Activated CD4-positive, alpha-beta T cell treated with anti-CD3 and anti-CD28 coated beads, Interleukin-2, amount 50 U/mL, for 24 hours (primary cell): ENCODE results near the gene LRRC8A.
A peak's percentile ranks its signal among the peaks of the same experiment; 100 is the strongest.
"Not testable (repeated sequence)": the region's sequence is repeated elsewhere in the genome, so short reads cannot be mapped to it uniquely, and the experiment has no call there.

ENCODE experiments used
- DNase-seq, 2 donors: peaks; one replicate each; pipeline ENCODE4 v3.0.0-alpha.2; 2020; ENCODE audit warnings: low read depth in 1 of 2, low spot score in 1 of 2

Gene LRRC8A

DNA sequence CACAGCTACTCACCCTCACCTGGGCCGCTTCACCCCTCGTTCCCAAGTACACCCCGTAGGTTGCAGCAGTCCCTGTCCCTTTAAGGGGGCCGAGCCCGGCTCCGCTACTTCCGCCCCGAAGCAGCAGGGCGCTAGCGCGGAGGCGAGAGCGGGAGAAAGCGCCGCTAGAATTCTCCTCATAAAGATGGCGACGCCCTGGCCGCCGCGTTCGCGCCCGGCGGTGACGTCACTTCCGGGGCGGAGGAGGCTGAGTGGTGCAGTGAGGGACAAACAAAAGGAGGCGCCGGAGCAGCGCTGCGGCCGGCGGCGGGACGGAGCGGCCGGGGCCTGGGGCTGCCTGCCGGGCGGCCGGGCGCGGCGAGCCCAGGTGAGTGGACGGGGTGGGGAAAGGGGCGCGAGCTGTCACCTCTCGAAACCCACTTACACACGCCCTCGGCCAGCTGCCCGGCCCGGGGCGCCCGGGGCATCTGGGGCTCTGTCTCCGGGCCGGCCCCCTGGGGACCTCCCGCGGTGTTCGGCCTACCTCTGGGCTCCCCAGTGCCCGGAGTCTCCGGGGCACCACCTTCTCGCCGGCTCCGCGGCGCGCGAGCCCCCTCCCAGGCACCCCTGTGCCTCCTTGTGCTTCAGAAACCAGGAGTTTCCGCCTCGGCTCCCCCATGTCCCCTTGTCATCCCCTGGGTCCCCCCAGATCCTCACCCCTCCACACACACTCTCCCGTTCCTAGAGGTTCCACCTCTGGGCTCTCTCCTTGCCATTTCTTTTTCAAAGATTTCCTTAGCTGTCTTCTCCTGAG, at the start of gene LRRC8A, which contains the start of gene KYAT1:
Gene LRRC8A (plus strand): TSS at position 250 of the 793 bp plus-strand sequence. CDS start 25,032 bp downstream, outside the sequence.
Gene KYAT1 (minus strand): TSS at position 67 of the 793 bp plus-strand sequence. CDS start 36,545 bp downstream, outside the sequence.
- DNase-seq, result peak; percentile 97 to 99

DNA sequence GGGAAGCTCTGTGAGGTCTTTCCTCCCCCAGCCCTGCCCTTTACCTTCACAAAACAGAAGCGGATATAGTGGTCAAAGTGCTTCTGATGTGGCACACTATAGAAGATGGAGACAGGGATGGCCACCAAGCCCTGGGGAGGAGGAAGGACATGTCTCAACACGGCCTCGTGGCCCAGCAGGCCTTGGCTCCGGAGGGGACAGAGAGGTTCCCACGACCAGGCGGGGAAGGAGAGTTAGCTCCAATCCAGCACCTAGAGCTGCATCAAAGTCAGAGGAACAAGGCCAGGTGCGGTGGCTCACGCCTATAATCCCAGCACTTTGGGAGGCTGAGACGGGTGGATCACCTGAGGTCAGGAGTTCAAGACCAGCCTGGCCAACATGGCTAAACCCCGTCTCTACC, 48.2 kb upstream of the LRRC8A start:
- no peak for DNase-seq

DNA sequence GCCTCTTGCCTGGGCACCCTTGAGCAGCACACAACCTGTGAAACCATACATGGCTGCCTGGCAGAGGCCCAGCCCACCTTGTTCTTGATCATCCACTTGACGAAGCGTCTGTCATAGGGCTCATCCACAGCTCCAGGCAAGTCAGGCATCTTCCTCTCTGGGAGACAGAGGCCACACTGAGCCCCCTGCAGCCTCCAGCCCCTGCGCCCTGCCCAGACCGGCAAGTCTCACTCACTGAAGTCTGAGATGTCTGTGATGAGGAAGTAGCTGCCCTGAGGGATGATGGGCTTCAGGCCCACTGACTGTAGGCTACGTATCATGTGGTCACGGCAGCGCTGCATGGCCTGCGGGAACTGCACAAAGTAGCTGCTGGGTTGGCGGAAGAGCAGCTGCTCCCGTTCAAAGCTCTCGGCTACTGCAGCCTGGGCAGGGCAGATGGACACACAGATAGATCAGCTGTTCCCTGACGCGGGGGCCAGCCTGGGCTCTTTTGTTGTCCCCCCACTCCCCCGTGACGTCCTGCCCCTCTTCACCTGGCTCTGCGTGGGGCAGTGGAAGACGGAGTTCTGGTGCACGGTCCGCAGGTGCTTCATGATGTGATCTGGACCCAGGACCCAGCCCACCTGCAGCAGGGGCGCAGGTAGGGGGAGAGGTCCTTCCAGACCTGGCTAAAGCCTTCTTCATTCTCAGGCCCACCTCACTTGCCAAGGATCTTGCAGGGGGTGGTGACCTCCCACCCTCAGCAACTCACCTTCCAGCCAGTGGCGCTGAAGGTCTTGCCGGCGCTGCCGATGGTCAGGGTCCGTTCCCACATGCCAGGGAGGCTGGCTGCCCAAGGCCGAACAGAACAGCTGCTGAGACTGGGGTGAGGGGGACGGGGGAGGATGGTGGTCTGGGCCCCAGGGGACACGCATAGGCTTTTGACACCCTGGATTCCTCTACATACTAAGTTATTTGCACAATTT, 46.4 kb upstream of the LRRC8A start:
- DNase-seq, result no peak

DNA sequence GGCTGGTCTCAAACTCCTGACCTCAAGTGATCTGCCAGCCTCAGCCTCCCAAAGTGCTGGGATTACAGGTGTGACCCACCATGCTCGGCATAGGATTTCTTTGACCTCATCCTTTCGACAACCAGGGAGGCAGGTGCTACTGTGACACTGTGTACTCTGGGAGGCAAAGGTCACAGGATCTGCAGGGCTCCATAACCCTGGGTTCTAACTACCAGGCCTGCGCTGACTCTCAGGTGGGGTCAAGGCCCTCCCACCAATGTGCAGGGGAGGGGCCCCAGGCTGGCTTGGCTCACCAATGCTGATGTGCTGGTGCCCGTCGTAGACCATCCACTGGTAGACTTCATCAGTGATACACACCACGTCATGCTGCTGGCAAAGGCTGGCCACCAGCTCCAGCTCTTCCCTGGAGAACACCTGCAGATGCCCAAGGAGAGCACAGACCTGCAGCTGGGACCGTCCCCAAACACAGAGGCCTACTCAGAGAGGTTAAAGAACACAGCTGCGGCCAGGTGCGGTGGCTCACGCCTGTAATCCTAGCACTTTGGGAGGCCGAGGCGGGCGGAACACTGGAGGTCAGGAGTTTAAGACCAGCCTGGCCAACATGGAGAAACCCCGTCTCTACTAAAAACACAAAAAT, 45.3 kb upstream of the LRRC8A start:
- no peak for DNase-seq

DNA sequence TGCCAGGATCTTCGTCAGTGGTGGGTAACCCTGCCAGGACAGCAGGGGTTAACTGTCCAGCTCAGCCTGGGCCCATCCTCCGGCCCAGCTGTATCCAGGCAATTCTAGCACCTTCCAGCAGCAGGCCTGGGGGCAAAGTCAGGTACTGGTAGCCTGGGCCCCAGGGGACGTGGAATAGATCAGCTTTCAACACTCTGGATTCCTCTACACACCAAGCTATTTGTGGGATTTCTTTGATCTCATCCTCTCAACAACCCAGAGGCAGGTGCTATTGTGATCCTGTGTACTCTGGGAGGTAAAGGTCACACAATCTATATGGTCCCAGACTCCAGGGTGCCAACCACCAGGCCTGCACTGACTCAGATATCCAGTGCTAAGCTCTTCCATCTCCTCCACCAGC, 43.6 kb upstream of the LRRC8A start:
- DNase-seq, result no peak

DNA sequence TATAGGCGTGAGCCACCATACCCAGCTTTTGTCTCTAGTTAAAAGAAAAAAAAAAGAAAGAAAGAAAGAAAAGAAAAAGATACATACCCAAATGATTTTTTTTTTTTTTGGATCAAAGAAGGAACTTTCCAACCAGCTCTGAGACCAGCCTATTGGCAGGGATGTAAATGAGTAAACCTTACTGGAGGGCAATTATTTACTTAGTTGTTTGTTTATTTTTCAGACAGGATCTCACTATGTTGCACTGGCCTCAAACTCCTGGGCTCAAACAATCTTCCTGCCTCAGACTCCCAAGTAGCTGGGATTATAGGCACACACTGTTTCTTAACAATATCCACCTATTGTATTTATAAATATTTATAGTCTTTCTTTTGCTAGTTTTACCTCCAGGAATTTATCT, 41.4 kb upstream of the LRRC8A start:
- DNase-seq, result no peak

DNA sequence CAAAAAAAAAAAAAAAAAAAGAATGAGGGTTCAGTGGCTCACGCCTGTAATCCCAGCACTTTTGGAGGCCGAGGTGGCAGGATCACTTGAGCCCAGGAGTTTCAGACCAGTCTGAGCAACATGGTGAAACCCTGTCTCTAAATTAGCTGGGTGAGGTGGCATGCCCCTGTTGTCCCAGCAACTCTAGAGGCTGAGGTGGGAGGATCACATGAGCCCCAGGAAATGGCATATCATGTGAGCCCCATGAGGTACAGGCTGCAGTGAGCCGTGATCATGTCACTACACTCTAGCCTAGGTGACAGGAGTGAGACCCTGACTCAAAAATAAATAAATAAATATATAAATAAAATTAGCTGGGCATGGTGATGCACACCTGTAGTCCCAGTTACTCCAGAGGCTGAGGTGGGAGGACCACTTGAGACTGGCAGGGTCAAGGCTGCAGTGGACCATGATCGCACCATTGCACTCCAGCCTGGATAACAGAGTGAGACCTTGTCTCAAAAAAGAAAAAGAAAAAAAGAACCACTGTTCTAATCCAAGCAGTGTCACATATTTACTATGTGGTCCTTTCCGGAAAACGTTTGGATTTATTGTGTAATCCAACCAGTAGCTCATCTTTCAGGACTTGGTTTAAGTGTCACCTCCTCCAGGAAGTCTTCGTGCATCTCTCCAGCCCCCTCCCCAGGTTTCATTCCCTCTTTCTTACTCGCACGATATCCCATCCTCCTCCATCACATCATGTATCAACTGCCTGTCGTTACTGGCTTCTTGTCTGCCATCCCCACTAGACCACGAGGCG, 40.0 kb upstream of the LRRC8A start:
- DNase-seq, result no peak

DNA sequence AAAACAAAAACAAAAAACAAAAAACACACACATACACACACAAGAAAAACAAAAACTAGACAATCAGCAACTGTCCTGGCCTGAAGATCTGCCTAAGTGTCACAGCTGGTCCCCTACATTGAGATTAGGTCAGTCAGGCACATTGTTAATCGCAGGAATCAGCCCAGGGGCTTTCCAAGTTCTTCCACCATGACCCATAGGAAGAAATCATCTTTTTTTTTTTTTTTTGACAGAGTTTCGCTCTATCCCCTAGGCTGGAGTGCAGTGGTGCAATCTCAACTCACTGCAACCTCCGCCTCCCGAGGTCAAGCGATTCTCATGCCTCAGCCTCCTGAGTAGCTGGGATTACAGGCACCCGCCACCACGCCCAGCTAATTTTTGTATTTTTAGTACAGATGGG, 38.8 kb upstream of the LRRC8A start:
- DNase-seq, result not testable (repeated sequence)

DNA sequence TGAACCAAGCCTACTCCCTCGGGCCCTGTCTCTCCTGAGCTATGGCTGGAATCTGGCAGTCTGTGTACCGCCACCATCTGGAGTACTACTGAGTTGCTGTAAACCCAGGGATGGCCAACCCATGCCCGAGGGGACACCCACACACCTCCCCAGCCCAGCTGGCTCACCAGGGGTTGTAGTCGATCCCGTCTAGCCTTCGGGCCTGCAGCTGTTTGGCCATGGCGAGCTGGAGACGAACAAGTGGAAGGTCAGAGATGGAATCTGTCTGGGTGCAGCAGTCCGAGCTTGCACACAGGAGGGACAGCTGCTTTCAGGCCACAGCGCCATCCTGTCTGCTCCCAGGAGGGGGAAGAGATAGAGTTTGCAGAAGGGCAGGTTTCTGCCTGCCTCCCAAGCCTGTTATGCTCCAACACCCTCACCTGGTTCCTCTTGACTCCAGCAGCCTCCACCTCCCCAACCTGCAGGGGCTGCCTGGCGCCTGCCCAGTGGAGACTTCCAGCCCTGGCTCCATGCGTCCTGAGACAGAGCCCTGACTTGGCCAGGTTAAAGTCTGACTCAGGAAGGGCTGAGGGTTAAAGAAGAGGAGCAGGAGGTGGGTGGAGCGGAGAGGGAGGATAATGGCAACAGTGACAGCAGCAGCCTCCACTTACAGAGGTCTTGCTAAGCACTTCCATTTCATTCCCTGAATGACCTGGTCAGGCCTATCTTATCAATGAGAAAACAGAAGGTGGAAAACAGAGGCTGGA, 36.6 kb upstream of the LRRC8A start:
- DNase-seq, result no peak

DNA sequence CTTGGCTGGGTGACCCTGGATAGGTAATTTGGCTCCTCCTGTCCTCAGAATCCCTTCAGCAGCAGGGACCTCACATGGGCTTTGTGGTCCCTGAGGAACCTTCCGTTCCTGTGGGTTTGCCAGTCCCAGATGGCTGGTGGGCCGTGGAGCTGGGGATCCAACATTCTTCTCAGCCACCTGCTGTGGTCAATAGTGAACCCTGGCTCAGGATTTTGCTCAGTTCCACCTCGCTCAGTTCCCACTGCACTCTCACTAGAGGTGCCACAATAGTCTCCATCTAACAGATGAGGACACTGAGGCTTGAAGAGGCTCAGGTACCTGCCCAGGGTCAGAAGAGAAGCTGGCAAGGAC, 35.3 kb upstream of the LRRC8A start:
- DNase-seq, result no peak

DNA sequence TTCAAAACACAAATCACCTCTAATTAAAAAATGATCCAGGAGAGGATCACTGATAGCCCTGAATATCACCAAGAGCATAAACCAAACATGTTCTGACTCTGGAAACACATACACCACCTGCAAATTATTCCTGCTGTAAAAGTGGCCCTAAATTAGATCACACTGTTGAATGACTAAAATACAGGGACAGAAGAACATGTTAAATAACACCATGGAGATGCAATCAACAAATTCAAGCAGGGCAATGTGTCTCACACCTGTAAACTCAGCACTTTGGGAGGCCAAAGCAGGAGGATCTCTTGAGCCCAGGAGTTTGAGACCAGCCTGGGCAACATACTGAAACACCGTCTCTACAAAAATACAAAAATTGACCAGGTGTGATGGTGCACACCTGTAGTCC, 34.1 kb upstream of the LRRC8A start:
- no peak for DNase-seq

DNA sequence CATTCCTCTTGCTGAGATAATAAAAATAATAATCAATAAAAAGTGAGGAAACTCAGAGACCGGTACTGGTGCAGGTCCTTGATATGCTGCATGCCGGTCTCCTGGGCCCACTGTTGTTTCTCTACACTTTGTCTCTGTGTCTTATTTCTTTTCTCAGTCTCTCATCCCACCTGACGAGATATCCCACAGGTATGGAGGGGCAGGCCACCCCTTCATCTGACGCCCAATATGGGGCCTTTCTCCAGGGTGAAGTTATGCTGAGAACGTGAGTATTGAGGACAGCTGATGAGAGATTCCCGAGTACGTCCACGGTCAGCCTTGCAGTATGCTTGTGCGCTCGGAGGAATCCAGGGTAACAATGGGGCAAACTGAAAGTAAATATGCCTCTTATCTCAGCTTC, 30.9 kb upstream of the LRRC8A start:
- DNase-seq, result not testable (repeated sequence)

DNA sequence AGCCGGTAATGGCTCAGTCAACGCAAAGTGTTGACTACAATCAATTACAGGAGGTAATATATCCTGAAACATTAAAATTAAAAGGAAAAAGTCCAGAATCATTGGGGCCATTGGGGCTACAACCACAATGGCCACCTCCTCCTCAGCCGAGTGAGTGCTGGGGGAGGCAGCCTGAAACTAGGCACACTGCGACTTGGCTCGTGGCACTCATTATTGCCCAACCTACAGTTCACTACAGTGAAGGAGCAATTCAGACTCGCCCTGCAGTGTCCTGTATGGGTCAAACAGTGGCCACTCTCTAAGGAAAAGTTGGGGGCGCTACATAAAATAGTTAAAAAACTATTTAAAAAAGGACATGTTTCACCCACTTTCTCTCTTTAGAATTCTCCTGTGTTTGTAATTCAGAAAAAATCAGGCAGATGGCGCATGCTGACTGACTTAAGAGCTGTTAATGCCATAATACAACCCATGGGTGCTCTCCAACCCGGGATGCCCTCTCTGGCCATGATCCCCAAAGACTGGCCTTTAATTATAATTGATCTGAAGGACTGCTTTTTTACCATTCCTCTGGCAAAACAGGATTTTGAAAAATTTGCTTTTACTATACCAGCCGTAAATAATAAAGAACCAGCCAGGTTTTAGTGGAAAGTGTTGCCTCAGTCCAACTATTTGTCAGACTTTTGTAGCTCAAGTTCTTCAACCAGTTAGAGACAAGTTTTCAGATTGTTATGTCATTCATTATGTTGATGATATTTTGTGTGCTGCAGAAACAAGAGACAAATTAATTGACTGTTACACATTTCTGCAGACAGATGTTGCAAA, 29.9 kb upstream of the LRRC8A start:
- not testable (repeated sequence) for DNase-seq

DNA sequence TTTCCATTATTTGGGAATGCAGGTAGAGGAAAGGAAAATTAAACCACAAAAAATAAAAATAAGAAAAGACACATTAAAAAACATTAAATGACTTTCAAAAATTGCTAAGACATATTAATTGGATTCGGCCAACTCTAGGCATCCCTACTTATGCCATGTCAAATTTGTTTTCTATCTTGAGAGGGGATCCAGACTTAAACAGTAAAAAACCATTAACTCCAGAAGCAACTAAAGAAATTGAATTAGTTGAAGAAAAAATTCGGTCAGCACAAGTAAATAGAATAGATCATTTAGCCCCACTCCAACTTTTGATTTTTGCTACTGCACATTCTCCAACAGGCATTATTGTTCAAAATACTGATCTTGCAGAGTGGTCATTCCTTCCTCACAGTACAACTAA, 29.3 kb upstream of the LRRC8A start:
- not testable (repeated sequence) for DNase-seq

DNA sequence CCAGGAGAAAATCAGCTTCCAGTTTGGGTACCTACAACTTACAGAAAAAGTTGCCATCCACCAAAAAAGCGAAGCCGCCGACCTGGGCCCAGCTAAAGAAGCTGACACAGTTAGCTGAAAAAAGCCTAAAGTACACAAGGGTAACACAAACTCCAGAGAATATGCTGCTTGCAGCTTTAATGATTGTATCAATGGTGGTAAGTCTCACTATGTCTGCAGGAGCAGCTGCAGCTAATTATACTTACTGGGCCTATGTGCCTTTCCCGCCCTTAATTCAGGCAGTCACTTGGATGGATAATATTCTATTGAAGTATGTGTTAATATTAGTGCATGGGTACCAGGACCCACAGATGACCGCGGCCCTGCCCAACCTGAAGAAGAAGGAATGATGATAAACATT, 27.5 kb upstream of the LRRC8A start:
- DNase-seq, result not testable (repeated sequence)

DNA sequence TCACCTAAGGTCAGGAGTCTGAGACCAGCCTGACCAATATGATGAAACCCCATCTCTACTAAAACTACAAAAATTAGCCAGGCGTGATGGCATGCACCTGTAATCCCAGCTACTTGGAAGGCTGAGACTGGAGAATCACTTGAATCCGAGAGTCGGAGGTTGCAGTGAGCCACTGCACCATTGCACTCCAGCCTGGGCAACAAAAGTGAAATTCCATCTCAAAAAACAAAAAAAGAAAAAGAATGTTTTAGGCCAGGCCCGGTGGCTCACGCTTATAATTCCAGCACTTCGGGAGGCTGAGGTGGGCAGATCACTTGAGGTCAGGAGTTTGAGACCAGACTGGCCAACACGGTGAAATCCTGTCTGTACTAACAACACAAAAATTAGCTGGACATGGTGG, 23.5 kb upstream of the LRRC8A start:
- not testable (repeated sequence) for DNase-seq

DNA sequence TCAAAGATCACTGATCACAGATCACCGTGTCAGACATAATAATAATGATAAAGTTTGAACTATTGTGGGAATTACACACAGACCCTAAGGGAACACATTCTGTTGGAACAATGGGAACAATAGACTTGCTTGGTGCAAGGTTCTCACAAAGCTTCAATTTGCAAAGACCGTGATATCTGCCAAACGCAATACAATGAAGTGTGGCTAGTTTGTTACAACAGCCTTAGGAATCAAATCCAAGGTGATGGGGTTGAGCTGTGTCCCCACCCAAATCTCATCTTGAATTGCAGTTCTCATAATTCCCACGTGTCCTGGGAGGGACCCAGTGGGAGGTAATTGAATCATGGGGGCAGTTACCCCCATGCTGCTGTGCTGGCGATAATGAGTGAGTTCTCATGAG, 21.0 kb upstream of the LRRC8A start:
- no peak for DNase-seq

DNA sequence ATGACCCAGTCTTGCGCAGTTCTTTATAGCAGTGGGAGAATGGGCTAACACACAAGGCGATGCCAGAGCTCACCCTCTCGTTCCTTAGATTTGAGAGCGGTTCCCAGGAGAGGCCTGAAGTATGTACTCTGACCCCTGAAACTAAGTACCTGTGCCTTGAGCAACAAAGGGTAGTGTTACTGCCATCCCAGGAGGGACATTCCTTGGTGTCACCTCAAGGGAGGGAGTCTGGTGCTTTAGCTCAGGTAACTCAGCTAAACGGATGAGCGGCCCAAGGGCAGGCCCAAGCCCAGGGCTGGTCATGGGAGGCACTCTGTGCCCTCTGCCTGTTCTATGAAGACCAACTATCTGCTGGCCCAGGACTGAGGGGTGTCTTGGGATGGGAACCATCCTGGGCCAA, 20.4 kb upstream of the LRRC8A start:
- DNase-seq, result no peak

DNA sequence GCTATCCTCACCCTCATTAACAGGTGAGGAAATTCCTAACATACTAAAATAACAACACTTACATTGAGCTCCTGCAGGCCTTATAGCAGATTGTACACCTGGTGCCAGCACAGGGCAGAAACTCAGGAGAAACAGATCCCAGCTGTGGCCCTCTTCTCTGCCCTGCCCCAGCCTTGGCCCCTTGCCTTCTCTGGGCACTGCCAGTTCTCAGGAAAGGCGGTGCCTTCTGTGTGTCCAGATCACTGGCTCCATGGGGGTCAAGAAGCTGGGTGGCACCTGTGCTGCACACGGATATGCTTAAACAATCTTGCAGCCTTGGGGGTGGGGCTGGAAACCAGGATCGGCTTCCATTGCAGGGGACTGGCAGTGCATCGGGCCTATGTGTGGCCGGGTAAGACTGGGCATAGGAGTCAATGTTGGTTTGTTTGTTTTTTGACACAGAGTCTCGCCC, 19.5 kb upstream of the LRRC8A start:
- no peak for DNase-seq
